NCI-H187 treated with DMSO at 0.1 percent for 48 hours (cell line): ENCODE data around the gene STXBP1.
"Not testable (repeated sequence)": the region's sequence is repeated elsewhere in the genome, so short reads cannot be mapped to it uniquely, and the experiment has no call there.

Experiments
- DNase-seq: peaks from one replicate; lab custom pipeline; 2025; lab: John Stamatoyannopoulos, UW

The STXBP1 gene

GRCh38 chr9:127578627-127578951, 33.5 kb upstream of the STXBP1 start:
- no peak for DNase-seq

GRCh38 chr9:127578952-127579853, 32.9 kb upstream of the STXBP1 start:
- DNase-seq, result no peak

- no peak for DNase-seq
Measured at GRCh38 chr9:127580366-127580765, 31.7 kb upstream of the STXBP1 start.

GRCh38 chr9:127580879-127581475, 31.1 kb upstream of the STXBP1 start:
- DNase-seq, result no peak

GRCh38 chr9:127584474-127584805, 27.6 kb upstream of the STXBP1 start:
- DNase-seq, result not testable (repeated sequence)

GRCh38 chr9:127585161-127585819, 26.8 kb upstream of the STXBP1 start:
- no peak for DNase-seq

GRCh38 chr9:127586096-127586495, 26.0 kb upstream of the STXBP1 start:
- DNase-seq, result no peak

- DNase-seq, result no peak
Measured at GRCh38 chr9:127586537-127586936, 25.5 kb upstream of the STXBP1 start.

GRCh38 chr9:127587966-127588365, 24.1 kb upstream of the STXBP1 start:
- no peak for DNase-seq

GRCh38 chr9:127588740-127589506, 23.2 kb upstream of the STXBP1 start:
- no peak for DNase-seq

GRCh38 chr9:127589955-127590370, 22.1 kb upstream of the STXBP1 start:
- peak; percentile 6 for DNase-seq

- no peak for DNase-seq
Measured at GRCh38 chr9:127595611-127596010, 16.5 kb upstream of the STXBP1 start.

- DNase-seq, result no peak
Measured at GRCh38 chr9:127598839-127599549, 13.1 kb upstream of the STXBP1 start.

- no peak for DNase-seq
Measured at GRCh38 chr9:127599550-127599891, 12.6 kb upstream of the STXBP1 start.

GRCh38 chr9:127603226-127603625, 8.9 kb upstream of the STXBP1 start:
- no peak for DNase-seq

- no peak for DNase-seq
Measured at GRCh38 chr9:127606043-127606442, 6.0 kb upstream of the STXBP1 start.

GRCh38 chr9:127608104-127608966, 3.7 kb upstream of the STXBP1 start:
- DNase-seq, result peak; percentile 38

- no peak for DNase-seq
Measured at GRCh38 chr9:127611603-127611898, 526 bp upstream of the STXBP1 start.

- DNase-seq, result no peak
Measured at GRCh38 chr9:127612939-127613582, 984 bp downstream of the STXBP1 start.

GRCh38 chr9:127613583-127613954, 1.5 kb downstream of the STXBP1 start:
- no peak for DNase-seq

- no peak for DNase-seq
Measured at GRCh38 chr9:127614961-127615360, 2.9 kb downstream of the STXBP1 start.
